HG03196 (cell line): Measurements from ENCODE around the gene CPA4.
"Not testable (repeated sequence)": the region's sequence is repeated elsewhere in the genome, so short reads cannot be mapped to it uniquely, and the experiment has no call there.

Experiments used
- ATAC-seq: cut with Tn5 transposase; IDR thresholded peaks from one replicate; pipeline ENCODE4 v1.9.1; 2021; ENCODE audit not compliant: unreplicated experiment

The CPA4 gene

GRCh38 chr7:130292682-130293257 is at the start of gene CPA4:
CPA4 (plus strand) TSS chr7:130293161; CDS start chr7:130293181, 20 bp downstream.
- no peak for ATAC-seq

- ATAC-seq, result not testable (repeated sequence)
Observed at GRCh38 chr7:130243486-130243885, 49.5 kb upstream of the CPA4 start.

DNA sequence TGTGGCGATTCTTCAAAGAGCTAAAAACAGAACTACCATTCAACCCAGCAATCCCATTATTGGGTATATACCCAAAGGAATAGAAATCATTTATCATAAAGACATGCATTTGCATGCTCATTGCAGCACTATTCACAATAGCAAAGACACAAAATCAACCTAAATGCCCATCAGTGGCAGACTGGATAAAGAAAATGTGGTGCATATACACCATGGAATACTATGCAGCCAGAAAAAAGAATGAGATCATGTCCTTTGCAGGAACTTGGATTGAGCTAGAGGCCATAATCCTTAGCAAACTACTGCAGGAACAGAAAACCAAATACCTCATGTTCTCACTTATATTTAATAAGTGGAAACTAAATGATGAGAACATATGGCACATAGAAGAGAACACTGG is 46.5 kb upstream of the CPA4 start:
- ATAC-seq, result not testable (repeated sequence)

DNA sequence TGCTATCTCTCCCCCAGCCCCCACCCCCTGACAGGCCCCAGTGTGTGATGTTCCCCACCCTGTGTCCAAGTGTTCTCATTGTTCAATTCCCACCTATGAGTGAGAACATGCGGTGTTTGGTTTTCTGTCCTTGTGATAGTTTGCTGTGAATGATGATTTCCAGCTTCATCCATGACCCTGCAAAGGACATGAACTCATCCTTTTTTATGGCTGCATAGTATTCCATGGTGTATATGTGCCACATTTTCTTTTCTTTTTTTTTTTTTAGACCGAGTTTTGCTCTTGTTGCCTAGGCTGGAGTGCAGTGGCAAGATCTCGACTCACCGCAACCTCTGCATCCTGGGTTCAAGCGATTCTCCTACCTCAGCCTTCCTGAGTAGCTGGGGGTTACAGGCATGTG is 44.1 kb upstream of the CPA4 start:
- not testable (repeated sequence) for ATAC-seq

- not testable (repeated sequence) for ATAC-seq
Observed at GRCh38 chr7:130249626-130250025, 43.3 kb upstream of the CPA4 start.

DNA sequence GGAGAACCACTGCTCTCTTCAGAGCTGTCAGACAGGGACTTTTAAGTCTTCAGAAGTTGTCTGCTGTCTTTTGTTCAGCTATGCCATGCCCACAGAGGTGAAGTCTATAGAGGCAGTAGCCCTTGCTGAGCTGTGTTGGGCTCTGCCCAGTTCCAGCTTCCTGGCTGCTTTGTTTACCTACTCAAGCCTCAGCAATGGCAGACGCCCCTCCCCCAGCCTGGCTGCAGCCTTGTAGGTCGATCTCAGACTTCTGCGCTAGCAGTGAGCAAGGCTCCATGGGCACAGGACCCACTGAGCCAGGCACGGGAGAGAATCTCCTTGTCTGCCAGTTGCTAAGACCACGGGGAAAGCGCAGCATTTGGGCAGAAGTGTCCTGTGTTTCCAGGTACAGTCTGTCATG is 38.4 kb upstream of the CPA4 start:
- ATAC-seq, result no peak

DNA sequence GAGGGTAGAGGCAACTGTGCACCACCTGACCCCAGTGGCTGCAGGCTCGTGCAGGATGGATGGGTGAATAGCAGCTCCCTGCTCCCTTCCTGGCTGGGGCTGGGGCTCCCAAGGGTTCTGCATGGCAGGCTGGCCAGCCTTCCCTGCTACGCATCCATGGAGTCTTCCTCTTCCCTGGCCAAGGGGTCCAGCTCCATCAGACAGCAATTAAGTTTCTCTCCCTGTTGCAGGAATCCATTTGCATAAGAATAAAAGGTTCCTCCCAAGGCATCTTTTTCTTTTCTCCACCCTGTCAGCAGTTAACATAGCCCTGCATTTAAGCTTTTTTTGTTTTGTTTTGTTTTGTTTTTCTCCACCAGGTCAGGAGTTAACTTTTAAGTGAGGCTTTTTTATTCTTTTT is 36.3 kb upstream of the CPA4 start:
- ATAC-seq, result no peak

GRCh38 chr7:130258494-130259078 is 34.4 kb upstream of the CPA4 start:
- ATAC-seq, result no peak

DNA sequence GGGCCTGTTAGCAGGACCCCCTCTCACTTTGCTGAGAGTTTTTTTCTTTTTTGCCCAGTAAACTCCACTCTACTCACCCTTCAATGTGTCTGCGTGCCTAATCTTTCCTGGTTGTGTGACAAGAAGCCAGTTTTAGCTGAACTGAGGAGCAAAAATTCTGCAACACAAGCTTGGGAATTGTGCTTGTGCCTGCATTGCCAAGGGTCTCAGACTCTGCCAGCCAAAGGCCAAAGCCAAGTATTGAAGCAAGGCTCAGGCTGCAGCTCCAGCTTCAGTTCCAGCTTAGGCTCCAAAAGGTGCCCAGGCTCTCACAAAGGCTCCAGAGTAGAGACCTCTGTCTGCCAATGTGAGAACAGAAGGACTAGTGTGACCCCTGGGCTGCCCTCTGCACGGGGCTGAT is 30.5 kb upstream of the CPA4 start:
- ATAC-seq, result no peak

GRCh38 chr7:130263130-130263529 is 29.8 kb upstream of the CPA4 start:
- no peak for ATAC-seq

DNA sequence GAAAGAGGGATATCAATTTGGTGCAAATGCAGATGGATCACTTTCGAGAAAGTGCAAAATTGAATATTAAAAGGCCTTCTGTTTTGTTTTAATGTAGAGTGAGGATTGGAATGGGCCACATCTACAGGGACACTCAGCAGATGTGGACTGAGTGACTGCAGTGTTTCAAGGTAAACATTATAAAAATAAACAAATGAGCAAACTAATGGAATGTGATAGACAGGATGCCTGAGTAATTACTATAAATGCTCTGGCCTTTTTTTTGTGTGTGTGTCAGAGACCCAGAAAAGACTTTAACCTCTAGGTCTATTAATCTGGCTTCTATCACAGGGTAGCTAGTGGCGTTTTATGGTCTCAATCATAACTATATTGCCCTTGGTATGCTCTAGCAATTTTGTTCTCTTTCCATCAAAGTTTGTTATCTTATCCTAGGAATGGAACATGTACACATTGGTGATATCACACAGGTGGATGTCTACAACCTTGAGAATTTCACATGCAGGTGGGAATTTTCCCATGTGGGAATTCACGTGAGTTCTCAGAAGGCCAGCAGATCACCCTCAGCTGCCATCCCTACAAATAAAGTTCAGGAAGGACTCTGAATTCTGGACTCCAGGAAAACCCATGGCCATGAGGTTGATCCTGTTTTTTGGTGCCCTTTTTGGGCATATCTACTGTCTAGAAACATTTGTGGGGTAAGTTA is 26.6 kb upstream of the CPA4 start, which contains the start of gene CPA2:
Gene CPA2 (plus strand): TSS at position 606 of the 703 bp plus-strand sequence. CDS start 19 bp downstream, at position 625.
- no peak for ATAC-seq

DNA sequence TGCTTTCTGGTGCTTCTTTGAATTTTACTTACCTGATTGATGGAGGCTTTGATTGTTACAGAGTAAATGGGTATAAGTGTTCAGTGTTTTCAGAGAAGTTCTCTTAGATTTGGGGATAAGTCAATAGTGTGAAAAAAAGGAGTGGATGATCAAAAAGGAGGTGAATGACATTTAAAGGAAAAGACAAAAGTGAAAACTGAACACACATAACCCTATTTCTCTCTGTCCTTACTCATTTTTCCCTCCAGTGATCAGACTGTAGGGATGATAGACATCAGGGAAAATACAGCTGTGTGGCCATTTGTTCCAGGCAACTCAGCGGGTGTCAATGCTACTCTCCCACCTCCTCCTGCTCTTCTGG is 26.0 kb upstream of the CPA4 start:
- no peak for ATAC-seq

DNA sequence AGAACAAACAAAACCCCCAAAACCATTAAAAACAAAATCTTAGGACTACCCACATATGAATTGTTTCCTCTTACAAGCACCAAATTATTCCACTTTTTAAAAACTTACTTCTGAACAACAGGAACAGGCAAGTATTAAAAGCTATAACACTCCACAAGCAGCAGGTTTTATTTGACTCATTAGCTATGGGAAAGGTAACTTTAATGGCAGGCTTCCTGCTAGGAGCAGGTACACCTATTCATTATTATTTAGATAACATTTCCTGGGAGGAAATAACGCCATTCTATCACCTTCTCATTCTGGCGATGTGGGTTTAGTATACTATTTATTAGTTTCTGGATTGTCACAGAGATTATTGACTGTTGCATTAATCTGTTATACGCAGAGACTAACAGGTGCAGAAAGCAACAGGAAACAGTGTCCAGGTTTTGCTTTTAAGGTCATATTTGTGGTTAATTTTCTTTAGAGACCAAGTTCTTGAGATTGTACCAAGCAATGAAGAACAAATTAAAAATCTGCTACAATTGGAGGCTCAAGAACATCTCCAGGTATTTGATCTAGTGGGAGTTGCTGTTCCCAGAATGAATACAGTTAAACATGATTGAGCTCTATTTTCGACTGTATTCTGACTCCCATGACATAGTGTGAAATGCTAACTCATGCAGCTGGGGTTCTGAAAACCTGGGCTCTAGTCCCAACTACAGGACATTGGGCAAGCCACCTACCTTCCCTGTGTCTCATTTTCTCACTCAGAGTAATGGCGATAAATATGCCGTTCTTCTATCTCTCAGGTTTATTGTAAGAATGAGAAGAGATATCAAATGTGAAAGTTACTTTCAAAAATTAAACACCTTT is 24.3 kb upstream of the CPA4 start:
- no peak for ATAC-seq

DNA sequence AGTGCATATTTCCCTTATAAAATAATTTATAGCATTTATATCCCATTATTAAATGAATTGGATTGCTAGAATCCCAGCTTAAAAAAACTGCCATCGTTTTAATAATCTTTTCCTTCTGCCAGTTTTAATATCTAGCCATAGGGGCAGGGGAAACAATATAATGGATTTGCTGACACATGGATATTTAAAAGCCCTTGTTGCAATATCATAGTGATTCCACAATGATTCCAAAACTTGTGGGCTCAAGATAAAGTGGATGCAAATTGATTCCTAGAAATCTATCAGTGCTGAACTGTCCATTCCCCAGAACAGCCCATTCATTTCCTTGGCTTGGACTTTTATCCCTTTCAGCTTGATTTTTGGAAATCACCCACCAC is 23.7 kb upstream of the CPA4 start:
- ATAC-seq, result no peak

- no peak for ATAC-seq
Observed at GRCh38 chr7:130270947-130271800, 21.8 kb upstream of the CPA4 start.

DNA sequence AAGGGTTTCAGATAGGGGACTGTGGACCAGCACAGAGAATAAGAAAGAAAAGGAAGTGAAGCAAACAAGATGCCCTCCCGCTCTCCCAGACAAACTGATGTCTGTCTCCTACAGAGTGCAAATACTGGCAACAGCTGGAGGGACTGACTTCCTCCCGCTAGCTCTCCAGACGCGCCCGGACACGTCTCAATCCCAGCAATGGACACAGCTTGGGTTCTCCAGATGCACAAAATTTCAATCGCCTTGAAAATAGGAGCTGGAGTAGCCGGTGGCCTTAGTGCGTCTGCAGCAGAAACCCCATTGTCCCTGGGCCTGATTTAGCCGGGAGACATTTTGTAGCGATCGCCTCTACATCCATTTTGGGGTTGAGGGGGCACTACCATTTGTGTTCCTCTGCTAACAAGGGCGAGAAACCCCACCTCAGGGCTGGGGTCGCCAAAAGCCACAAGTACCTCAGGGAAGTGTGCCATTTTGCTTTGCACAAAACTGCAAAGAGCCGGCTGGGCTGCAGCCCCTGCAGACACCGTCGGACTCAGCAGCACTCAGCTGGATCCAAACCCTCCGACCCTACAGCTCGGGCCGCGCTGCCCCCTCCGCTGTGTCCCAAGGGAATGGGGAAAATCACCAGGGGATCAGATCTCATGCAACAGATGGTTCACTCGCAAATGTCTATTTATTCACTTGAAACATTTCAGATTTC is 20.4 kb upstream of the CPA4 start:
- ATAC-seq, result no peak

GRCh38 chr7:130273081-130273932 is 19.7 kb upstream of the CPA4 start:
- ATAC-seq, result no peak

GRCh38 chr7:130273933-130274255 is 19.1 kb upstream of the CPA4 start:
- no peak for ATAC-seq

DNA sequence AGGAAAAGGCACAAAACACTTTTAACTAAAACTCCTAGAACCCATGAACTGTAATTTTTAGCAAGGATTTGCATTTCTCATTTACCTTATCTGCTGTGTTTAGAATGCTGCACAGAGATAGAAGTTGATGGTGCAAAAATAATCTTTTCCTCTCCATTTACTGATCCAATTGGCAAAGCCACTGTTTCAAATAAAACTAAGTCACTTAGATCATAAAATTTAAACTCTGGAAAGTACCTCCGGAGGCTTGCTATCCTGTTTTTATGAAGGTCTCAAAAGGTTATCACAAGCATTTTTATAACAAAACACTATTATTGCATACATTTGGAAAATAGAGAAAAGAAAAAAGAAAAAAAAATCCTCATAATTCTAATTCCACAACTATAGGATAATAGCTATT is 18.7 kb upstream of the CPA4 start:
- no peak for ATAC-seq
